Endothelial cell of umbilical vein (primary cell): ENCODE measurements around the gene PCDHA5. TPM values are rescaled to one million over a fixed set of nuclear protein-coding genes. Genes with fewer than 3 reads are reported as not detected.

Experiments used
- BruUV-seq: library from RNA; stranded (reverse); fragments of 400-500 nt; replicated peaks from 2 replicates; lab custom pipeline; 2021; lab: Mats Ljungman, UMichigan
- CTCF ChIA-PET: fragments of 300-600, 350-600 bp; sonication (Branson Sonifier 250); formaldehyde crosslinking; loops from one replicate; lab custom pipeline; 2021; ENCODE audit warnings: antibody characterized with exemption, inconsistent platforms; lab: Charles Lee
- POLR2A ChIA-PET: fragments of 300-600, 350-600 bp; sonication (Branson Sonifier 250); formaldehyde crosslinking; loops from one replicate; lab custom pipeline; 2021; ENCODE audit warnings: antibody characterized with exemption, inconsistent platforms; lab: Charles Lee
- DNase-seq: peaks from one replicate; pipeline ENCODE4 v3.0.0-alpha.2; 2011; ENCODE audit warnings: low read depth, low spot score
- FAIRE-seq: peaks from 2 replicates; lab custom pipeline; 2011; peaks lifted over from hg19 to GRCh38; lab: Jason Lieb, UNC
- H2AFZ ChIP-seq: 2 replicates; pipeline ENCODE4 v1.6.0; 2012; ENCODE audit warnings: low read depth, low read length, control low read depth, inconsistent platforms
- H3K27ac ChIP-seq: 2 replicates; pipeline ENCODE4 v1.5.1; 2011; ENCODE audit warnings: low read depth, mild to moderate bottlenecking, control low read depth, low read length, moderate library complexity; ENCODE audit not compliant: insufficient read depth
- H3K27me3 ChIP-seq, 2 experiments: 2 replicates each; pipeline versions ENCODE4 v1.6.0 to v1.6.1; 2011; ENCODE audit warnings: low read length in 2 of 2, mixed read lengths in 1 of 2; ENCODE audit not compliant: control insufficient read depth in 2 of 2, insufficient read depth in 2 of 2
- H3K36me3 ChIP-seq, 2 experiments: 2 replicates in 1 of 2; 3 replicates in 1 of 2; pipeline ENCODE4 v1.5.1; 2011; ENCODE audit warnings: low read length in 2 of 2, mild to moderate bottlenecking in 1 of 2, moderate library complexity in 1 of 2; ENCODE audit not compliant: control insufficient read depth in 2 of 2, insufficient read depth in 2 of 2; ENCODE audit errors: extremely low read depth in 1 of 2
- H3K4me1 ChIP-seq: 3 replicates; pipeline ENCODE4 v1.5.1; 2011; ENCODE audit warnings: mild to moderate bottlenecking, low read length; ENCODE audit not compliant: control insufficient read depth, insufficient read depth; ENCODE audit errors: extremely low read depth
- H3K4me2 ChIP-seq: 2 replicates; pipeline ENCODE4 v1.6.1; 2011; ENCODE audit warnings: low read length, control low read depth, mixed read lengths; ENCODE audit not compliant: insufficient read depth
- H3K4me3 ChIP-seq, 3 experiments: fragments of 200-600 bp in 1 of 3; sonication (generic), shearing (Covaris generic) in 1 of 3; replicated peaks in 1 of 3; 2 replicates each; pipeline ENCODE4 v1.5.1; 2011 to 2016; ENCODE audit warnings: control low read depth in 3 of 3, low read length in 3 of 3, mild to moderate bottlenecking in 2 of 3, inconsistent platforms in 1 of 3, low read depth in 1 of 3, moderate library complexity in 1 of 3; ENCODE audit not compliant: insufficient read depth in 1 of 3
- H3K79me2 ChIP-seq: 2 replicates; pipeline ENCODE4 v1.6.0; 2012; ENCODE audit warnings: low read length, inconsistent platforms; ENCODE audit not compliant: control insufficient read depth, insufficient read depth
- H3K9ac ChIP-seq: replicated peaks from 2 replicates; pipeline ENCODE3; 2011; ENCODE audit warnings: low read length, control low read depth; ENCODE audit not compliant: insufficient read depth; ENCODE audit errors: extremely low read depth
- H3K9me1 ChIP-seq: replicated peaks from 3 replicates; pipeline ENCODE4 v1.6.0; 2011; ENCODE audit warnings: mild to moderate bottlenecking, low read length; ENCODE audit not compliant: control insufficient read depth, insufficient read depth; ENCODE audit errors: extremely low read depth
- H3K9me3 ChIP-seq: replicated peaks from 2 replicates; pipeline ENCODE4 v1.5.1; 2012; ENCODE audit warnings: low read length, inconsistent platforms; ENCODE audit not compliant: control insufficient read depth, insufficient read depth
- H4K20me1 ChIP-seq: replicated peaks from 2 replicates; pipeline ENCODE3; 2011; ENCODE audit warnings: mild to moderate bottlenecking, low read length; ENCODE audit not compliant: control insufficient read depth, insufficient read depth; ENCODE audit errors: extremely low read depth
- CTCF ChIP-seq, 2 donors: IDR thresholded peaks; 1 replicate in 1 of 2; 2 replicates in 1 of 2; pipeline ENCODE4 v1.5.1; 2011; ENCODE audit warnings: low read length in 2 of 2, mild to moderate bottlenecking in 2 of 2, moderate library complexity in 2 of 2, control low read depth in 1 of 2, inconsistent platforms in 1 of 2, low read depth in 1 of 2; ENCODE audit not compliant: insufficient read depth in 1 of 2; ENCODE audit errors: extremely low read depth in 1 of 2
- EZH2 ChIP-seq: IDR thresholded peaks from 2 replicates; pipeline ENCODE4 v1.6.1; 2012; ENCODE audit warnings: borderline replicate concordance, low read depth, mild to moderate bottlenecking, moderate library complexity, low read length, inconsistent platforms; ENCODE audit not compliant: severe bottlenecking
- FOS ChIP-seq: IDR thresholded peaks from 2 replicates; pipeline ENCODE4 v1.6.1; 2011; ENCODE audit warnings: mild to moderate bottlenecking, low read length, moderate library complexity, borderline replicate concordance; ENCODE audit not compliant: insufficient read depth
- GATA2 ChIP-seq: IDR thresholded peaks from 2 replicates; pipeline ENCODE4 v1.7.0; 2011; ENCODE audit warnings: low read depth, mild to moderate bottlenecking, moderate library complexity, mixed read lengths, low read length; ENCODE audit not compliant: insufficient read length, insufficient read depth
- JUN ChIP-seq: IDR thresholded peaks from 2 replicates; pipeline ENCODE4 v1.6.1; 2011; ENCODE audit warnings: borderline replicate concordance, low read depth; ENCODE audit not compliant: insufficient read length, insufficient read depth
- MYC ChIP-seq: IDR thresholded peaks from one replicate; pipeline ENCODE4 v1.6.1; 2011; ENCODE audit warnings: mild to moderate bottlenecking, low read depth, low read length
- POLR2A ChIP-seq: IDR thresholded peaks from 2 replicates; pipeline ENCODE4 v1.6.1; 2012; ENCODE audit warnings: low read depth, mild to moderate bottlenecking, control low read depth, low read length
- POLR2AphosphoS5 ChIP-seq: IDR thresholded peaks from 2 replicates; pipeline ENCODE4 v1.6.1; 2012; ENCODE audit warnings: low read depth, mild to moderate bottlenecking, control low read depth, low read length, moderate library complexity; ENCODE audit not compliant: insufficient read depth
- dilution Hi-C: fragments of 300-500 bp; cut with MboI; formaldehyde crosslinking; loops from one replicate; pipeline ENCODE4 v1.15.0; 2019; ENCODE audit warnings: low sequenced_read_pairs; ENCODE audit not compliant: extremely low pct_ligation_motif_present
- intact Hi-C: fragments of 100-400 bp; cut with micrococcal nuclease; formaldehyde crosslinking; loops from one replicate; pipeline ENCODE4 v1.10.0; 2022
- polyA plus RNA-seq, 4 experiments: library from polyadenylated mRNA; depleted of rRNA in 3 of 4; stranded (reverse) in 3 of 4; unstranded in 1 of 4; fragments of >200 nt; gene quantifications; 2 replicates each; pipeline versions ENCODE4 v1.2.1 to v1.2.3, GENCODE V29; 2011 to 2012; ENCODE audit warnings: missing spikeins in 1 of 4
- total RNA-seq: library from RNA; stranded (reverse); gene quantifications from 2 replicates; pipeline ENCODE4 v1.2.3, GENCODE V29; 2021
- TF ChIP-seq, protein P1 (sequence below): IDR thresholded peaks from 2 replicates; pipeline ENCODE4 v1.6.1; 2011; ENCODE audit not compliant: insufficient read depth, insufficient read length

The PCDHA5 gene
- total and polyA plus RNA-seq, 2 donors (not counting 3 experiments of a cell fraction or from before 2014, with no cell fraction given) = not detected

DNA sequence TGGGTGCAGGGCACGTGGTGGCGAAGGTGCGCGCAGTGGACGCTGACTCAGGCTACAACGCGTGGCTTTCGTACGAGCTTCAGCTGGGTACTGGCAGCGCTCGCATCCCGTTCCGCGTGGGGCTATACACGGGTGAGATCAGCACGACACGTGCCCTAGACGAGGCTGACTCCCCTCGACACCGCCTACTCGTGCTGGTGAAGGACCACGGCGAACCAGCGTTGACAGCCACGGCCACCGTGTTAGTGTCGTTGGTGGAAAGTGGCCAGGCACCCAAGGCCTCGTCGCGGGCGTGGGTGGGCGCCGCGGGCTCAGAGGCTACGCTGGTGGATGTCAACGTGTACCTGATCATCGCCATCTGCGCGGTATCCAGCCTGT lies 24.7 kb upstream of the PCDHA5 start:
- Histone ChIP-seq H3K4me1 (no peaks in the 10 kb centered on the region), H3K27ac (no peak overlapping the region), H3K27me3 (no peaks in the 10 kb centered on the region), H3K4me3 (no peak overlapping the region), H4K20me1 (no peaks in the 10 kb centered on the region), H3K9me1 (no peaks in the 10 kb centered on the region), H3K4me2 (no peak overlapping the region), H2AFZ (no peak overlapping the region), H3K9ac (no peak overlapping the region), H3K79me2 (no peaks in the 10 kb centered on the region), H3K9me3 (no peaks in the 10 kb centered on the region), H3K36me3 (no peaks in the 10 kb centered on the region)
- TF ChIP-seq CTCF (IDR thresholded peaks at IDR 0.05; ENCODE audit: extremely low read depth in 1 of 2, insufficient read depth in 1 of 2, low read depth in 1 of 2, low read length in 2 of 2) = no peak
- TF ChIP-seq FOS = no peak
- no peak for TF ChIP-seq POLR2AphosphoS5
- TF ChIP-seq, protein P1, sequence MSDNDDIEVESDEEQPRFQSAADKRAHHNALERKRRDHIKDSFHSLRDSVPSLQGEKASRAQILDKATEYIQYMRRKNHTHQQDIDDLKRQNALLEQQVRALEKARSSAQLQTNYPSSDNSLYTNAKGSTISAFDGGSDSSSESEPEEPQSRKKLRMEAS = no peak
- TF ChIP-seq JUN = no peak
- TF ChIP-seq EZH2 = no peak
- no peak for TF ChIP-seq POLR2A
- TF ChIP-seq GATA2 = no peak
- TF ChIP-seq MYC = no peak
- CTCF ChIA-PET = no interaction called here
- POLR2A ChIA-PET = no interaction called here
- intact Hi-C loops (no loop called here), dilution Hi-C loops (no loop called here)
- FAIRE-seq = no peak
- BruUV-seq = no TSS peak
- no peak for DNase-seq
